ENCODE data around the gene ESR1.
"Not testable (repeated sequence)": the region's sequence is repeated elsewhere in the genome, so short reads cannot be mapped to it uniquely, and the experiment has no call there.

The ESR1 gene

DNA sequence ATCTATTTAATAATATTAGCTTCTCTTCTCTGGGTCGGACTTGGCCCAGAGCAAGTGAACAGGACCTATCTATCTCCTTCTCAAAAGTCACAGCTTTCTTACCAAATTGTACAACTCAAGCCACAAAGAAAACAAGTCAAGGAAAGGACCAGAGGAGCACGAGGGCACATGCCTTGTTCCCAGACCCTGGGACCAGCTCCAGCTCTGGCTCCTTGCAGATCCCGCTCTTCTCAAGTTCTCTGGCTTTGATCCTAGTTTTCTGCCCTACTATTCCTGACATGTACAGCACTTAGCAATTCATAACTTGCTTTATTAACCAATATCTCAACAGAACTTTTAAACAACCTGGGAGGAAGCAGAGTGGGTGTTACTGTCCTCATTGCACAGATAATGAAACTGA is 185.9 kb downstream of the ESR1 start:
- no peak for DNase-seq

DNA sequence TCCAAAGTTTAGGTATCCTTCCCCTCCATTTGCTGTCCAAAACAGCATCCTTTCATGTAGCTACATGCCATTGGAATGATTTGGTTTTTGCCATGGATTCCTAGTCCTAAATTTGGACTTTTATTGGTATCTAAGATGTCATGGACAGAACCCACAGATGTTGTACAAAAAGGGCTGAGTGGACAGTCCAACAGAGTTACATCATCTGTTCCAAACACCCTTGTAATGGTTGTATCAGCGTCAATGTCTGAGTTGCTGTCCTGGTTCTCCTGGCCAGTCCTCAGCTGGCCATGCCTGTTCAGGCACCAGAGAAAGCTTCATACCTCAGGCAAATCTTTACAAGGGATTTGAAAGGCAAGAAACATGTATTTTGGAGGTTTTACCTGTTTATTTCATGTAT is 191.3 kb downstream of the ESR1 start:
- DNase-seq = no peak

DNA sequence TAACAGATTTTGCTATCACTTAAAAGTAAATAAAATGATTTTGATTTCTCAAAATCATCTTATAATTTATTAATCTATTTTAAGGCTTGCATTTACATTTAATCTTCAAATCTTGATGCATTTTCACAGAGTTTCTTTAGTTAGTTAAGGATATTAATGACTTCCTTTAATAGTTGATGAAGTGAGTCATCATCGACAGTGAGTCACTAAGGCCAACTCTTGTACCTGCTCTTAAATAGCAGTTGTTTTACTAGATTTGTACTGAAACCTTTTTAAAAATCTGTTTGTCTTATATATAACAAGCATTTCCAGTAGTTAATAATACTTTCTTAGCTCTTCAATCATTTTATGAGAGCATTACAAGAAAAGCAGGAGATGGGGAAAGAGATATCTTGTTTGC is 191.7 kb downstream of the ESR1 start:
- DNase-seq = no peak

DNA sequence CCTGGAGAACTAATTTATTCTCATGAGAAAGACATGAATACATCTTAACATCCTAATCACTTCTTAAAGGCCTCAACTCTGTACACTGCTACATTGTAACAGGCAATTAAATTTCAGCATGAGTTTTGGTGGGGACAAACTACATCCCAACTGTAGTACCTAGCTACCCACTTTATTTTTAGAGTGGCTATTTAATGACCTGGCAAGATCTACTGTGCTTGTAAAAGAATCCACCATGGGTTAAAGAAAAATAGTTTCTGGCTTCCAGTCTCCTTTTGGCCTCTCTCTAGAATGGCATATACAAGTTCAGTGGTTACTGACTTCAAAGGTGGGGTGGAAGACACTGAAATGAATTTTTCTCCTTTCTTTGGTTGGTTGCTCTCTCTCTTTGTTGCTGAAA is 193.9 kb downstream of the ESR1 start:
- DNase-seq = no peak

DNA sequence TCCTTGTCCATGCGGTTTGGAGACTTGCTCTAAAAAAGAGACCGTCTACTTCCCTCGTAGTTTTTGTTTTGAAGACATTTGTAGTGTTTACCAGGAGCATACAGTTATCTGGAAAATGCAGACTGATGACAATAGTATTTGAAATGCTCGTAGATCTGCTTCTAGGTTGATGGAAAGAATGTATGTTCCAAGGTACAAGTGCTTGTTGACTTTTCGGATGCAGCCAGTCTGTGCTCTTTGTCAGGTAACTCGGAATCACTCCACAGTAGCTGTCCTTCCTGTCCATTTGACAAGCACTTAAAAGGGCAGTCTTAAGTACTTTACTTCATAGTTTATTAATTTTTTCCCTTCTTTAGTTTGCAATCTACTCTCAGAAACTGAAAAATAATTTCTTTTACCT is 194.8 kb downstream of the ESR1 start:
- no peak for DNase-seq

DNA sequence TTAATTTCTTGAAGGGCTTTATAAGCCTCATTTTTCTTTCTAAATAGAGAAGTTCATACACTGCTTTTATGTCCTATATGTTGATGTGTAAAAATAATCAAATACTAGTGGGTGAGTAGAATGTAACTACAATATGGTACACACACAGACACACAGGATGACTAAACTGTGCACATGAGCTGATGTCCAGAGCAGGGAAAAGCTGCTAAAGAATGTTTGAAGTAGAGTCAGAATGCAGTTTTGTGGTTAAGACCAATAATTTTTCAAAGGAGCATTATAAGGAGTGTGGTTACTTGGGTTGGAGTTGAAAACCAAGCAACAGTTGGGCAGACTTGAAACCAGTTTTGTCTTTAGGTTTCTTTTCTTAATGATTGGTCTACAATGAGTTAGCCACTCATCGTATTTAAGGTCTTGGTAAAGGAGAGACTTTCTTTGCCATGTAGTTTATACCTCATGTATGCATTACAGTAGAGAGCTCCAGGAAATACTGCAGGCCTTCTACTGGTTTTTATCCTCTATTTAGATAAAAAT is 196.6 kb downstream of the ESR1 start:
- DNase-seq = no peak

DNA sequence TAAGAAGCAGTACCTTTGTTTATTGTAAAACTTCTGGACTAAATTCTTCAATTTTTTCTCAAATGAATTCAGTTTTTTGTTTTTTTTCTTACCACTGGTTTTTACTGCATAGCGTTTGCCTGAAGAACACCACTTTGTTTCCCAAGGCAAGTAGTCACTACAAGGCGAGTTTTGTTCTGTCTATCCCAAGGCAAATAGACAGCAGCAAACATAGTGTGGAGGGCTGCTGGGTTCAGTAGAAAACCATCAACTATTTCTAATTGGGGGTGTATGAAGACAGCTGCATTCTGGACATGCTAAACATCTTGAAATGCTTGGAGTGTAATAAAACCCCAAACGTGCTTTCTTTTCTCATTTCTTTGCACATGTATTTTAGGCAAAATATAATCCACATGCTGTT is 197.4 kb downstream of the ESR1 start:
- DNase-seq = no peak

DNA sequence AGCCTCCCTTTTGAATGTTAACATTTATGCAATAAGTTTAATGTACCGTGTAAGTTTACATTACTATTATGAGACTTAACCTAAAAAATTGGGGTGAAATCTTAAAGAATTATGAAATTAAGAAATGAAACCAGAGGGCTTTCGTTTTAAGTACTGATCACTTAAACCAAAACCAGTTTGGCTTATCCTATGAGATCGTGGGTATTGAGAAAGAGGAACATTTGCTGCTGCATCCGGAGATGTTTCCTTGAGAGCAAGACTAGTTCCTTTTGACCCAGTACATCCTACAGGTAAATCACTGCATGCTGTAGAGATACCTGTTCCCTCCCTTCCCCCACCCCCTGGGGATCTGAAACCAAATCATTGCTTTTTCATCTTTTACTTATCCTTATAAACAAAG is 201.3 kb downstream of the ESR1 start:
- DNase-seq = no peak

DNA sequence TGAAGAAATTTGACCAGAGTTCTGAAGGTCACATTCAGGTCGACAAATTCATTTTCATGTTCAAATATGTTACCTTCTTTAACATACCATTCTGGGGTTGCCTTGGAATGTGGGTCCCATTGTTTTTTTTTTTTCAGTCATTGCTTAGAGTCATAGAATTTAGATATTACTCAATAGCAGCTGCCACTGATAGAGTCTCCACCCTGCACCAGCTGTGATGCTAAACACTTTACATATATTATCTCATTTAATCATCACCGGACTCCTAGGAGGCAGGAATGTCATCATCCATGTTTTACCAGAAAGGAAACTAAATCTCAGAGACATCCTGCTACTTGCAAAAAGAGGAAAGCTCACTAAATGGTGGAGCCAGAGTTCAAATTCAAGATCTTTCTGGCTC is 204.7 kb downstream of the ESR1 start:
- DNase-seq = no peak

DNA sequence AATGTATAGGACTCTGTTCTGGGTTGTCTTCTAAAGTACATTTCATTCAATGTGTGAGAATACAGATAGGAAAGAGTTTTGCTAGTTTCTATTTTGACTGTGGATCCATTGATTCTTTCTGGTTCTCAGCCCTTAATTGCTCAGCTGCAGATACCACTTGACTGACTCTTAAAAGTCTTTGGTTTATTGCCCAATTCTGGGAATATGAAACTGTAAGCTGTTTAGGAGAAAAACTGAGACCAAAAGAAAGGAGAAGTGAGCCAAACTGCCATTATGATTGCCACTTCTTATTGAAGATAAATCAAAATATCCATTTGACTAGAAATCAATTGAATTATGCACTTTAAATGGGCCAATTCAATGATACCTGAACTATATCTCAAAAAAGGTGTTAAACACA is 211.4 kb downstream of the ESR1 start:
- no peak for DNase-seq

DNA sequence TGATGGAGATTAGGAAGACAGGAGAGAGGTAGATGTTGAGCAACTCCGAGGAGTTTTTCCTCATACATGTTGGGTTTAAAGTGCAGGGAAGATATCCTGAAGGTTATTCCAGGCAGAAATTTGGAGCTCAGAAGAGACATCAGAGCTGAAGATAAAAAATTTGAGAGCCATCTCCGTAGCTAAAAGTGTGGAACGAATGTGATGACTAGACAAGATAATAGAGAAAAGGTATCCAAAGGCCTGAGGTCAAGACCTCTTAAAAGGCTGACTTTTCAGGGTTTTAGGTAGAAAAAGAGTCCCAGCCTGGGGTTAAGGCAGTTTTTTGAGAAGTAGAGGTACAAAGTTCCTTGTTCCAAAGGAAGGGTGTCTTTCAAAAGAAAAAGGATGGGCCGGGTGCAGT is 214.8 kb downstream of the ESR1 start:
- no peak for DNase-seq

DNA sequence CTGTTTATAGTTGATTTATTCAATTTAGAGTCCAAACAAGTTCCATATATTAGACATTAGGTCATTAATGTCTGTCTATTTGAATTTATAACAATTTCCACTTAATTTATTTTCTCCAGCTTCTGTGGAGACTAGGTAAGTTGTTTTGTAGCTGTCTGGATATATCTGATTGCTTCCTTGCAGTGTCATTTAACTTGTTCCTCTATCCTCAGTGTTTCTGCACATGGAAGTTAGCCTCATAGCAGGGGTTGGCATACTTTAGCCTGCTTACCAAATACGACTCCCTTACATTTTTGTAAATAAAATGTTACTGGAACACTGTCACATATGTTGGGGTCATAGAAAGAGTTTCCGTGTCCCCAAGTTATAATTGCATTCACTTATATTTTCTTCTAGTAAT is 216.1 kb downstream of the ESR1 start:
- DNase-seq = no peak

DNA sequence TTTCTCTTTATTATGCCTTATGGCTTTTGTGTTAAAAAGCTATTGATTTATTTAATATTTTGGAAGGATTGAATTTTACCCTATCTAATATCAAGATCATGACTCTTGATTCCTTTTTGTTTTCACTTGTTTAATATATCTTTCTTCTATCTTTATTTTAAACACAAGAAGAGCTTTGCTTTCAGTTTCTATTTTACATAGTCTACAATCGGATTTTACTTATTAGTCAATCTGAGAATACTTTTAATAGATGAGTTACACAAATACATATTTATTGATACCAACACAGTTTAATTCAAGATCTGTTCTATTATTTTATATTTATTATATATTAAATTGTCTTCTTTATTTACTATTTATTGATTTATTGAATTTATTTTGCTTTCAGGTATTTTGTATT is 218.8 kb downstream of the ESR1 start:
- no peak for DNase-seq

DNA sequence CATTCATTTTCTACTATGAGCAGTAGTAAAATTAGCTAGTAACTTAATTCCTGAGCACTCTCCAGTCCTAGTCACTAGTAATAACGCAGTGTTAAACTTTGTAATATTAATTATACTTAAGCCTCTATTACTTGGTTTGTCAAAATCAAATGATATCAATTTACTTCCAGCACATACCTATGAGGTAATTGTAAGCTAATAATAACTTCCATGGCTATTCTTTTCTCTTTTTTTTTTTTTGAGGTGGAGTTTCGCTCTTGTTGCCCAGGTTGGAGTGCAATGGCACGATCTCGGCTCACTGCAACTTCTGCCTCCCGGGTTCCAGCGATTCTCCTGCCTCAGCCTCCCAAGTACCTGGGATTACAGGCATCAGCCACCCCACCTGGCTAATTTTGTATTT is 219.3 kb downstream of the ESR1 start:
- DNase-seq = not testable (repeated sequence)

DNA sequence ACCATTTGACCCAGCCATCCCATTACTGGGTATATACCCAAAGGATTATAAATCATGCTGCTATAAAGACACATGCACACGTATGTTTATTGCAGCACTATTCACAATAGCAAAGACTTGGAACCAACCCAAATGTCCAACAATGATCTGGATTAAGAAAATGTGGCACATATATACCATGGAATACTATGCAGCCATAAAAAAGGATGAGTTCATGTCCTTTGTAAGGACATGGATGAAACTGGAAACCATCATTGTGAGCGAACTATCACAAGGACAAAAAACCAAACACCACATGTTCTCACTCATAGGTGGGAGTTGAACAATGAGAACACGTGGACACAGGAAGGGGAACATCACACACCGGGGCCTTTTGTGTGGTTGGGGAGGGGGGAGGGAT is 226.3 kb downstream of the ESR1 start:
- not testable (repeated sequence) for DNase-seq

DNA sequence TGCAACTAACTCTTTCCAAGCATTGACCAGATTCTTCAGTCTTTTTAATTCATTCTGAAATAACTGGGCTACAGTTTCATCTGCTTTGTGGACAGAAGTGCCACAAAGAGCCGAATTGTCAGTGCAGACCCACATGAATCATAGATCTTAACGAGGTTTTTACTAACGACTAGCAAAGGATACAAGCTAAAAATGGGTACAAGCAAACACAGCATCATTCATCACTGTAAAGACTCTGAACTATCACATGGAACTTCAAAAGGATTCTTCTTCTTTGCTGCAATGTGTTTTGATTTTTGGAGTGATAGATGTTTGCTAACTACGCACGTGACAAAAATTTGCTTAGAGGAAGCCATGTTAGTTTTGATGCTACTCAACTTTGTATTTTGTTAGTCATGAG is 227.1 kb downstream of the ESR1 start:
- no peak for DNase-seq

DNA sequence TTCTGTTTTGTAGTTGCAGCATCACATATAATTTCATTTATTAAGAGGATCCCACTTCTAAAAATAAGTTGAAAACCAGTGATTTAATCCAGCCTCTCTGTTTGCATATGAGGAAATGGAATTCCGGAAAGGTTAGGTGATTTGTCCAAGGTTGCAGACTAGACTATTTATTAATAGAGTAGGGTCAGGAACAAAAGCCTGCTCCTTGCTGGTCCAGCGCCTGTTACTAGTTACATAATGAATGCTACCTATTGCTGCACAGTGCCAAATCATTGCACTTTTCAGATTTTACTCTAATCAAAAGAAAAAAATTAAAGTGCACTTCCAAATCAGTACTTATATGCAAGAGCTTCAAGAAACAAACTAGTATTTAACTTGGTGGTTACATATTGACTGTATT is 238.6 kb downstream of the ESR1 start:
- DNase-seq = no peak

DNA sequence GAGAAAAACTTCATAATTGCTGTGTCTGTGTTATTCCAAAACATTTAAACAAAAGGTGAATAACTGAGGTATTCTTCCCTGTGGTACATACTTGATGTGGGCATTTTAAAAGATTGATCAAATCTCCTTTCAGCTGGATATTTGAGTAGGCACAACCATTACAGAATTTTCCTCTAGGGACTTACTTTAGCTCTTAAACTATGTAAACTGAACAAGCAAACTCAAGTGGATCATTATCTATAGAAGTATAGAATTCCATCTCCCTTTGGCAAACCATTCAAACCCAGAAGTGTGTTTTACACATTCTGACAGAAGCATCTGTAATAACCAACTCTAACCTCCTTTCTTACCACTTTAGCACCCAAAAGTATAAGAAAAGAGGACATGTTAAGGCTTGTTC is 241.4 kb downstream of the ESR1 start:
- DNase-seq = no peak

DNA sequence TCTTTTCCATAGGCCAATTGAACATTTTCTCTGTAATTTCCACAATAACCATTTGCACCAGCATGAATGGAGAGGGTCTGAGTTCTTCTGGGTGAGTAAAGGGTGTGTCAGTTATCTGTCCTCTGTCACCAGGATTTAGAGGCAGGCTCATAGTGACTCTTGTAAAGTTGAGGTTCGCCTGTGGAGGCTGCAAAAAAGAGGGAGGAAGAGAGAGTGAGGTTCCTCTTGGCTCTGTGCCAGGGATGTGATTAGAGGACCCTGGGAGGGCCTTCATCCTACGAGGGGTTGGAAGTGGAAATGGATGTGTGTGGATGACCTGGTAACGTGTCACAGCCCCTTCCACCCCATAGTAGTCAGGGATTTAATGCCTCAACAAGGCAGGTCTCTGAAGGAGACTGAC is 242.0 kb downstream of the ESR1 start:
- DNase-seq = no peak

DNA sequence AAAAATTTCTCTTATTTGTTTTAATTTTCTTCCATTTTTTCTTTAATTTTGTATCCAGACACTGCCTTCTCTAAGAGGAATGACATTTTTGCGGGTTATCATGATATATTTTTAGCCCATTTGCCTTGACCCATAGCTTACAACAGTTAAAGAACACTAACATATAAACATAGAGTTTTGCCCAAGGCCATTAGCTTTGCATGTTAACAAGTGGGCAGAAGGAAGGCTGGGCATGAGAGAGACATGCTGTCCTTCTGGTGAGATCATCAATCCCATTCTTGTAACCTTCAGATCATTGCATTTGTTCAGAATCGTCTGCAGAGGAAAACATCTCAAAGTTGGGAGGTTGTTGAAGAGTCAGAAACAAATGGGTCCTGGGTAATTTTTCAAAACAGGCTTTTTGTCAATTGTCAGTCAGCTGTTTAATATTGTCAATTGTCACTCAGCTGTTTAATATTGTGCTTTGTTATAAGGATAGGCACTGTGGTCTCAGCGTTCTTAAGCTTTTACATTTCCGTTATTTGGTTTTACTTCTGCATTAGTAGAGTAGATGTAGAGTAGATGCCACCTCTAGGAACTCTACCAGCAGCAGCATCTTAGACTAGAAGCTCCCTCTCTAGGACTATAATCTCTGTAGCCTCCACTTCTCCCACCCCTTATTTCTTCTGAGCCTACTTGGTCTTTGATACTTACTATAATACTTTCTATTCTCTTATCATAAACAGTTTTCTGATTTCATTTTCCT is 243.1 kb downstream of the ESR1 start:
- DNase-seq = no peak

DNA sequence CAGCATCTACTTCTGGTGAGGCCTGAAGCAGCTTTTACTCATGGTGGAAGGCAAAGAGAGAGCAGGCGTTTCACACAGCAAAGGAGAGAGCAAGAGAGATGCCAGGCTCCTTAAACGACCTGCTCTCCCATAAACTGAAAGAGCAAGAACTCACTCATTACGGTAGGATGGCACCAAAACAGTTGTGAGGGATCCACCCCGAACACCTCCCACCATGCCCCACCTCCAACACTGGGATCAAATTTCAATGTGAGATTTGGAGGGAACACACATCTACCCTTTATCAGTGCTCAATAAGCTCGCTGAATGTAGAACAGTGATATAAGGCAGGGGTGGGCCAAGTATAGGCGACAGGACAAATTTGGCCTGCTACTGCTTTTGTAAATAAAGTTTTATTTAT is 244.6 kb downstream of the ESR1 start:
- DNase-seq = no peak

DNA sequence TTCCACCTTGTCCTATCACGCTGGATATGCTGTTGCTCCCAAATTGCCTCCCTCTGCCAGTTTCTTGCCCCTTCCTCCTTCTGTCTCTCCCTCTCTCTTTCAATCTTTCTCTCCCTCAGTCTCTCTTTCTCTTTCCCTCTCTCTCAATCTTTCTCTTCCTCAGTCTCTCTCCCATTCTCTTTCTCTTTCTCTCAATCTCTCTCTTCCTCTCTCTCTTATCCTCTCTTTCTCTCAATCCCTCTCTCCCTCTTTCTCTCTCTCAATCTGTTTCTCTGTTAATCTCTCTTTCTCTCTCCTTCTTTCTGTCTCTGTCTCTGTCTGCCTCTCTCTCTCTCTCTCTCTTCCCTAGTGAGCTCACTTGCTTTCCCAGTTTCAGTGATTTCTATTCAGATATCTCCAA is 245.8 kb downstream of the ESR1 start:
- no peak for DNase-seq

DNA sequence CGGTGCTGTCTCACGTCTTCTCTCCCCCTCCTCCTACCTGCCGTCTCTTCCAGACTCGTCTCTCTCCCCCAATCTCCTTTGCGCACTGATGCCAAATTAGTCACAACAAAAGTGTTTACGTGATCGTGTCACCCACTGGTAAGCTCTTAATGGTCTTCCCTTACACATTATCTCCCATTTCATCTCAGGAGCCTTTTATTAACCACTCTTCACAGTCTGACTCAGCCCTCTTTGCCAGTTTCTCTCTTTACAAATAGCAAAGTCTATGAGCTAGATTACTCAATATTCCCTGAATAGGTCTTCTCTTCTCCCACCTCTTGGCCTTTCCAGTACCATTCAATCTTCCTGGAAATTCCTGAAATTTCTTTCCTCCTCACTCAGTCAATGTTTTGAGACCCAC is 247.0 kb downstream of the ESR1 start:
- DNase-seq = no peak

DNA sequence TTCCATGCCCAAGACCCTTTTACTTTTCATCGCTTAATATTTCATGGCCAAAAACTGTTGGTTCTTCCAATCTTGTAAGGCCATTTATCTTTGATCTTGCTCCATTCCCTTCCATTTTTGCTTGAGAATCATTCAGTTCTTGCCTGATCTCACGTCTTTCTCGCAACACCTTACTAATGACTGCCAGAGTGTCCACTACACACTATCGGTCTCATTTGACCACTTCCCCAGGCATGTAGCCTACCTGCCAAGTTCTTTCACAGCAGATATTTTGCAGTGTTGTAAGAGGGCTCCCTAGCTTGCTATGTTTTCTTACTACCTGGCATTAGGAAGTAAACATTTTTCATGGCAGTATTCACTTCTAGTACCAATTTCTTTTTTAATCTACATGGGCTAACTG is 248.0 kb downstream of the ESR1 start:
- no peak for DNase-seq

DNA sequence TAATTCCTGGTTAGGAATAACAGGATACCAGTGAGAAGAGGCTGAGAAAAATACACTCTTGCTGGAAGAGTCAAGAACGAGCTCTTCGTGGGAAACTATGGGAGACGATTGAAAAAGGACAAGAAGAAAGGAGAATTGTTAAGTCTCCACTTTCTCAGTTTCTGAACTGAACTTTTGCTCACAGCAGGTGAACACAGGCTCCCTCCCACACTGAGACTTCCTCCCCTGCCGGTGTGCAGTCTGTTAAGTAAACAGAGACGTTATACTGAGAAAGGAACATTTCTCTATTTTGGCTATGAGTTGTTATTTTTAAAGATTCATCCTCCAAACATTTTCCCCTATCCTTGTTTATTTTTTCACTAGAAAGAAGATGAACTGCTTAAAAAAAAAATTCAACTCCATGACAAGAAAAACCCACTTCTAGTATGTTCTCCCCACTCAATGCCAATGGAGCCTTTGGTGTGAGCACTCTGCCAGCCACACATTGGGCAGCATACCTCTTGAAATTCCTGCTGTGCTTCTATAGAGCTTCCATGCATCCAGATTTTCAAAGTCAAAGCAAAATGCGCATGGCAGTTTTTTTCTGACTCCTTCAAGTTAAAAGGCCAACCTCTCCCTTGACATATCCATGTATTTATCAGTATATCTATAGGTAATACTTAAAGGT is 250.5 kb downstream of the ESR1 start:
- no peak for DNase-seq
